HCT116 (cell line): ENCODE results near the gene FOXR1. TPM values are rescaled to one million over a fixed set of nuclear protein-coding genes. Genes with fewer than 3 reads are reported as not detected.

Experiments used
- ATAC-seq: fragments of 200-7000 bp; cut with Tn5 transposase; 2 replicates; pipeline ENCODE4 v1.9.1; 2020; ENCODE audit warnings: mild to moderate bottlenecking, moderate library complexity
- BruUV-seq: library from RNA; stranded (reverse); fragments of 400-500 nt; replicated peaks from 2 replicates; lab custom pipeline; 2021; lab: Mats Ljungman, UMichigan
- CTCF ChIA-PET: fragments of 300-600 bp; sonication (Branson Sonifier 250); formaldehyde crosslinking; loops from one replicate; lab custom pipeline; 2021; ENCODE audit warnings: antibody characterized with exemption; lab: Charles Lee
- POLR2A ChIA-PET: fragments of 300-600, 350-600 bp; sonication (Branson Sonifier 250); formaldehyde crosslinking; loops from one replicate; lab custom pipeline; 2021; ENCODE audit warnings: antibody characterized with exemption; lab: Charles Lee
- RAD21 ChIA-PET, 2 experiments: fragments of 300-600 bp; sonication (Branson Sonifier 250); formaldehyde crosslinking; loops; one replicate each; lab custom pipeline; 2023; ENCODE audit warnings: low total read pairs in 2 of 2; ENCODE audit not compliant: uncharacterized antibody in 2 of 2, unreplicated experiment in 2 of 2, low non-redundant PET in 1 of 2; lab: Charles Lee
- DNase-seq: peaks from one replicate; pipeline ENCODE4 v3.0.0-alpha.2; 2010; ENCODE audit warnings: low read depth, low spot score
- H2AFZ ChIP-seq: fragments of 200-600 bp; shearing (Covaris generic), sonication (generic); 2 replicates; pipeline ENCODE4 v1.6.1; 2017; ENCODE audit warnings: low read depth, mixed run types, mixed read lengths, antibody characterized with exemption, low read length; ENCODE audit not compliant: poor library complexity, severe bottlenecking
- H3K27ac ChIP-seq: 2 replicates; pipeline ENCODE4 v1.5.1; 2012; ENCODE audit warnings: low read depth, low read length
- H3K27me3 ChIP-seq: fragments of 200-600 bp; sonication (generic); 2 replicates; pipeline ENCODE4 v1.6.1; 2016; ENCODE audit warnings: mixed run types, low read length, mixed read lengths; ENCODE audit not compliant: insufficient read depth
- H3K36me3 ChIP-seq, 2 experiments: fragments of 200-500 bp in 1 of 2; fragments of 200-600 bp in 1 of 2; sonication (Bioruptor generic) in 1 of 2; sonication (generic) in 1 of 2; 2 replicates each; pipeline versions ENCODE4 v1.5.1 to v1.6.1; 2014 to 2016; ENCODE audit warnings: low read length in 2 of 2, inconsistent platforms in 1 of 2, mixed read lengths in 1 of 2, mixed run types in 1 of 2; ENCODE audit not compliant: insufficient read depth in 2 of 2, control insufficient read depth in 1 of 2
- H3K4me1 ChIP-seq, 2 experiments: fragments of 200-600 bp in 1 of 2; sonication (generic) in 1 of 2; 2 replicates each; pipeline versions ENCODE4 v1.5.1 to v1.6.1; 2012 to 2017; ENCODE audit warnings: low read length in 2 of 2, inconsistent platforms in 1 of 2, mild to moderate bottlenecking in 1 of 2, mixed read lengths in 1 of 2, mixed run types in 1 of 2, moderate library complexity in 1 of 2; ENCODE audit not compliant: insufficient read depth in 2 of 2, control insufficient read depth in 1 of 2
- H3K4me2 ChIP-seq: fragments of 200-600 bp; sonication (generic); 2 replicates; pipeline ENCODE4 v1.6.1; 2017; ENCODE audit warnings: mixed run types, low read length, mixed read lengths
- H3K4me3 ChIP-seq, 2 experiments: fragments of 200-600 bp in 1 of 2; sonication (generic) in 1 of 2; replicated peaks in 1 of 2; 2 replicates each; pipeline ENCODE4 v1.5.1; 2011 to 2016; ENCODE audit warnings: low read length in 2 of 2, control low read depth in 1 of 2, low read depth in 1 of 2, mild to moderate bottlenecking in 1 of 2, mixed read lengths in 1 of 2, mixed run types in 1 of 2
- H3K79me2 ChIP-seq: fragments of 200-600 bp; sonication (generic); 2 replicates; pipeline ENCODE4 v1.6.1; 2017; ENCODE audit warnings: mild to moderate bottlenecking, mixed run types, low read length, moderate library complexity, mixed read lengths; ENCODE audit not compliant: insufficient read depth
- H3K9ac ChIP-seq: fragments of 200-600 bp; sonication (generic); 2 replicates; pipeline ENCODE4 v1.6.1; 2016; ENCODE audit warnings: low read length, mixed read lengths
- H3K9me2 ChIP-seq: fragments of 200-600 bp; sonication (generic), shearing (Covaris generic); 2 replicates; pipeline ENCODE4 v1.6.1; 2017; ENCODE audit warnings: mixed run types, mild to moderate bottlenecking, moderate library complexity; ENCODE audit not compliant: insufficient read depth
- H3K9me3 ChIP-seq, 2 experiments: fragments of 200-500 bp in 1 of 2; fragments of 200-600 bp in 1 of 2; sonication (Bioruptor generic) in 1 of 2; sonication (generic) in 1 of 2; 2 replicates each; pipeline ENCODE4 v1.6.1; 2014 to 2017; ENCODE audit warnings: low read length in 2 of 2, mixed read lengths in 2 of 2, inconsistent platforms in 1 of 2, low read depth in 1 of 2, mild to moderate bottlenecking in 1 of 2, mixed run types in 1 of 2, moderate library complexity in 1 of 2; ENCODE audit not compliant: control insufficient read depth in 1 of 2, insufficient read depth in 1 of 2
- H4K20me1 ChIP-seq: fragments of 200-600 bp; sonication (generic), shearing (Covaris generic); 2 replicates; pipeline ENCODE4 v1.6.1; 2017; ENCODE audit warnings: mixed run types, mild to moderate bottlenecking, moderate library complexity; ENCODE audit not compliant: insufficient read depth
- CBX3 ChIP-seq: IDR thresholded peaks from 2 replicates; pipeline ENCODE4 v1.6.1; 2012; ENCODE audit warnings: low read depth
- CTCF ChIP-seq, 3 experiments: fragments of 200-600 bp in 1 of 3; sonication (generic) in 1 of 3; IDR thresholded peaks in 2 of 3; conservative IDR thresholded peaks in 1 of 3; 2 replicates each; pipeline ENCODE4 v1.5.1; 2012 to 2017; ENCODE audit warnings: low read depth in 2 of 3, low read length in 2 of 3, antibody characterized with exemption in 1 of 3, borderline replicate concordance in 1 of 3, control low read depth in 1 of 3, mild to moderate bottlenecking in 1 of 3, mixed read lengths in 1 of 3, mixed run types in 1 of 3, moderate library complexity in 1 of 3; ENCODE audit not compliant: insufficient read depth in 1 of 3
- EGR1 ChIP-seq: IDR thresholded peaks from 2 replicates; pipeline ENCODE4 v1.6.1; 2012; ENCODE audit warnings: low read depth
- EZH2phosphoT487 ChIP-seq: fragments of 200-600 bp; IDR thresholded peaks from 2 replicates; pipeline ENCODE4 v1.6.1; 2018; ENCODE audit warnings: antibody characterized with exemption, borderline replicate concordance
- FOSL1 ChIP-seq: IDR thresholded peaks from 2 replicates; pipeline ENCODE4 v1.6.1; 2012; ENCODE audit warnings: low read depth
- MAX ChIP-seq: IDR thresholded peaks from 2 replicates; pipeline ENCODE4 v1.6.1; 2012
- POLR2A ChIP-seq: IDR thresholded peaks from 2 replicates; pipeline ENCODE4 v1.7.0; 2011; ENCODE audit warnings: borderline replicate concordance; ENCODE audit not compliant: insufficient read depth, insufficient read length; ENCODE audit errors: extremely low read depth
- POLR2AphosphoS5 ChIP-seq: IDR thresholded peaks from 2 replicates; pipeline ENCODE4 v1.6.1; 2011; ENCODE audit warnings: mild to moderate bottlenecking, low read depth, low read length, moderate library complexity
- RAD21 ChIP-seq: IDR thresholded peaks from 2 replicates; pipeline ENCODE4 v1.6.1; 2012; ENCODE audit warnings: low read depth, mild to moderate bottlenecking
- REST ChIP-seq: IDR thresholded peaks from 2 replicates; pipeline ENCODE4 v1.6.1; 2012; ENCODE audit warnings: low read depth
- SIN3A ChIP-seq: IDR thresholded peaks from 2 replicates; pipeline ENCODE4 v1.6.1; 2012; ENCODE audit warnings: low read depth
- SP1 ChIP-seq: IDR thresholded peaks from 2 replicates; pipeline ENCODE4 v1.6.1; 2012; ENCODE audit warnings: low read depth
- SRF ChIP-seq: IDR thresholded peaks from 2 replicates; pipeline ENCODE4 v1.6.1; 2012; ENCODE audit warnings: low read depth
- TCF7L2 ChIP-seq: IDR thresholded peaks from 2 replicates; pipeline ENCODE4 v1.7.0; 2011; ENCODE audit warnings: borderline replicate concordance, inconsistent platforms; ENCODE audit not compliant: insufficient read depth, insufficient read length; ENCODE audit errors: extremely low read depth
- YY1 ChIP-seq: IDR thresholded peaks from 2 replicates; pipeline ENCODE4 v1.6.1; 2011; ENCODE audit warnings: low read length, low read depth, moderate library complexity, mild to moderate bottlenecking; ENCODE audit not compliant: insufficient replicate concordance; ENCODE audit errors: extremely low read depth
- ZNF274 ChIP-seq: fragments of 200-500 bp; sonication (Bioruptor generic); IDR thresholded peaks from 2 replicates; pipeline ENCODE4 v1.6.1; 2014; ENCODE audit warnings: mild to moderate bottlenecking, low read depth, low read length, inconsistent platforms
- intact Hi-C: fragments of 100-400 bp; cut with micrococcal nuclease; formaldehyde crosslinking; loops from 2 replicates; pipeline ENCODE4 v1.10.0; 2022
- total RNA-seq: library from RNA; stranded (reverse); gene quantifications from one replicate; pipeline ENCODE4 v1.2.1, GENCODE V29; 2021; ENCODE audit not compliant: unreplicated experiment

Gene FOXR1
- total RNA-seq, 1 experiment from 2014 or later, result not detected

GRCh38 chr11:118930094-118930712 lies 41.4 kb upstream of the FOXR1 start:
- Histone ChIP-seq H2AFZ (no peak overlapping the region), H3K9me2 (no peaks in the 10 kb centered on the region), H3K4me3 (peak overlapping the region; percentile 73 to 75), H3K79me2 (peaks cover 3% of the 10 kb centered on the region), H3K27ac (peak overlapping the region; percentile 100), H3K4me1 (peaks cover 34 to 74% of the 10 kb centered on the region in 2 experiments), H4K20me1 (no peaks in the 10 kb centered on the region), H3K9me3 (no peaks in the 10 kb centered on the region), H3K4me2 (peak overlapping the region; percentile 100), H3K27me3 (no peaks in the 10 kb centered on the region), H3K36me3 (no peaks in the 10 kb centered on the region), H3K9ac (peak overlapping the region; percentile 95)
- intact Hi-C loops, result loop anchor here (2.0 kb wide), 1 partner anchor 27 kb away; the partner anchor contains the start of gene UPK2
- ChIA-PET CTCF (interaction anchor here (0.7 to 6.6 kb wide), 3 partner anchors 9 to 240 kb away, joined by 4 to 150 read pairs (median 6); no protein-coding TSS in a partner anchor), RAD21 (interaction anchor here in 1 of 2 experiments (0.7 to 1.0 kb wide), 2 partner anchors 19 to 21 kb away, joined by 3 to 4 read pairs; no protein-coding TSS in a partner anchor), POLR2A (interaction anchor here (1.0 to 2.0 kb wide), 4 partner anchors 12 to 240 kb away, joined by 3 to 6 read pairs (median 4); no protein-coding TSS in a partner anchor)
- BruUV-seq, result no TSS peak
- ATAC-seq (peak; percentile 39), DNase-seq (peak; percentile 97)
- TF ChIP-seq CTCF (IDR thresholded peaks at IDR 0.05 in 2 of 3, conservative IDR thresholded peaks at IDR 0.05 in 1 of 3; ENCODE audit: borderline replicate concordance in 1 of 3, insufficient read depth in 1 of 3, low read depth in 2 of 3, low read length in 2 of 3) (peak in 2 of 3 experiments; percentile 84 to 92; a peak in 4 of 6 replicates), SIN3A (no peak), YY1 (peak; percentile 71), MAX (no peak), ZNF274 (no peak), FOSL1 (no peak), POLR2AphosphoS5 (peak; percentile 58; the same call in 1 of the 2 replicates), REST (no peak), POLR2A (no peak), TCF7L2 (peak; percentile 58), EGR1 (no peak), CBX3 (no peak), SP1 (no peak), RAD21 (no peak), EZH2phosphoT487 (no peak), SRF (no peak)
